IPS-20b (cell line): ENCODE measurements around the gene AMOTL1.
"Not testable (repeated sequence)": the region's sequence is repeated elsewhere in the genome, so short reads cannot be mapped to it uniquely, and the experiment has no call there.

Experiments used
- H3K27ac ChIP-seq: one replicate; pipeline ENCODE4 v1.5.1; 2013; ENCODE audit warnings: low read length
- H3K27me3 ChIP-seq: 2 replicates; pipeline ENCODE4 v1.6.1; 2013; ENCODE audit warnings: mild to moderate bottlenecking, low read length, inconsistent platforms; ENCODE audit not compliant: insufficient read depth
- H3K36me3 ChIP-seq: 2 replicates; pipeline ENCODE4 v1.6.1; 2013; ENCODE audit warnings: low read depth, mild to moderate bottlenecking, inconsistent platforms, low read length, moderate library complexity; ENCODE audit not compliant: insufficient read depth
- H3K4me1 ChIP-seq: 2 replicates; pipeline ENCODE4 v1.6.1; 2013; ENCODE audit warnings: mild to moderate bottlenecking, control low read depth, inconsistent platforms, low read length, moderate library complexity; ENCODE audit not compliant: insufficient read depth
- H3K4me3 ChIP-seq: 2 replicates; pipeline ENCODE4 v1.5.1; 2013; ENCODE audit warnings: mild to moderate bottlenecking, low read length, inconsistent platforms
- H3K9ac ChIP-seq: 2 replicates; pipeline ENCODE4 v1.6.1; 2013; ENCODE audit warnings: low read depth, mild to moderate bottlenecking, inconsistent platforms, low read length, moderate library complexity
- H3K9me3 ChIP-seq: 2 replicates; pipeline ENCODE4 v1.6.1; 2013; ENCODE audit warnings: mild to moderate bottlenecking, low read depth, low read length, inconsistent platforms; ENCODE audit not compliant: insufficient read depth

The AMOTL1 gene

GRCh38 chr11:94853288-94853687 lies 85.1 kb downstream of the AMOTL1 start:
- H3K9ac ChIP-seq, H3K27me3 ChIP-seq, H3K27ac ChIP-seq, H3K4me1 ChIP-seq, H3K4me3 ChIP-seq, H3K9me3 ChIP-seq: not testable (repeated sequence)
- H3K36me3 ChIP-seq = peaks cover 78% of the 10 kb centered on the region

GRCh38 chr11:94853836-94854235 lies 85.7 kb downstream of the AMOTL1 start:
- H3K4me3 ChIP-seq = no peak overlapping the region
- no peaks in the 10 kb centered on the region for H3K4me1 ChIP-seq
- H3K9me3 ChIP-seq = no peaks in the 10 kb centered on the region
- H3K36me3 ChIP-seq = peaks cover 84% of the 10 kb centered on the region
- H3K27ac ChIP-seq = no peak overlapping the region
- no peak overlapping the region for H3K9ac ChIP-seq
- H3K27me3 ChIP-seq = no peaks in the 10 kb centered on the region

- no peaks in the 10 kb centered on the region for H3K27me3 ChIP-seq
- H3K36me3 ChIP-seq = peaks cover 93% of the 10 kb centered on the region
- no peaks in the 10 kb centered on the region for H3K9me3 ChIP-seq
- no peak overlapping the region for H3K4me3 ChIP-seq
- no peak overlapping the region for H3K27ac ChIP-seq
- H3K9ac ChIP-seq = no peak overlapping the region
- H3K4me1 ChIP-seq = no peaks in the 10 kb centered on the region
Observed at GRCh38 chr11:94854770-94855633, 86.8 kb downstream of the AMOTL1 start.

GRCh38 chr11:94855666-94856065 lies 87.5 kb downstream of the AMOTL1 start:
- Histone ChIP-seq H3K4me3 (no peak overlapping the region), H3K9ac (no peak overlapping the region), H3K27ac (no peak overlapping the region), H3K4me1 (no peaks in the 10 kb centered on the region), H3K9me3 (no peaks in the 10 kb centered on the region), H3K36me3 (peaks cover 93% of the 10 kb centered on the region), H3K27me3 (no peaks in the 10 kb centered on the region)

GRCh38 chr11:94856443-94856842 lies 88.3 kb downstream of the AMOTL1 start:
- no peak overlapping the region for H3K4me3 ChIP-seq
- H3K27ac ChIP-seq = no peak overlapping the region
- H3K9ac ChIP-seq = no peak overlapping the region
- no peaks in the 10 kb centered on the region for H3K9me3 ChIP-seq
- H3K27me3 ChIP-seq = no peaks in the 10 kb centered on the region
- no peaks in the 10 kb centered on the region for H3K4me1 ChIP-seq
- peaks cover 94% of the 10 kb centered on the region for H3K36me3 ChIP-seq

- Histone ChIP-seq H3K27me3 (no peaks in the 10 kb centered on the region), H3K9me3 (no peaks in the 10 kb centered on the region), H3K4me3 (no peak overlapping the region), H3K27ac (no peak overlapping the region), H3K36me3 (peaks cover 92% of the 10 kb centered on the region), H3K4me1 (no peaks in the 10 kb centered on the region), H3K9ac (no peak overlapping the region)
Observed at GRCh38 chr11:94857337-94857736, 89.2 kb downstream of the AMOTL1 start.

GRCh38 chr11:94858012-94858705 lies 90.0 kb downstream of the AMOTL1 start:
- H3K27ac ChIP-seq = no peak overlapping the region
- no peaks in the 10 kb centered on the region for H3K27me3 ChIP-seq
- peaks cover 89% of the 10 kb centered on the region for H3K36me3 ChIP-seq
- H3K9ac ChIP-seq = no peak overlapping the region
- H3K9me3 ChIP-seq = no peaks in the 10 kb centered on the region
- H3K4me3 ChIP-seq = no peak overlapping the region
- H3K4me1 ChIP-seq = no peaks in the 10 kb centered on the region

- H3K4me1 ChIP-seq = no peaks in the 10 kb centered on the region
- no peaks in the 10 kb centered on the region for H3K9me3 ChIP-seq
- no peak overlapping the region for H3K4me3 ChIP-seq
- H3K27ac ChIP-seq = no peak overlapping the region
- peaks cover 82% of the 10 kb centered on the region for H3K36me3 ChIP-seq
- no peaks in the 10 kb centered on the region for H3K27me3 ChIP-seq
- H3K9ac ChIP-seq = no peak overlapping the region
Observed at GRCh38 chr11:94860333-94860732, 92.2 kb downstream of the AMOTL1 start.

GRCh38 chr11:94861306-94861845 lies 93.2 kb downstream of the AMOTL1 start:
- Histone ChIP-seq H3K4me1 (no peaks in the 10 kb centered on the region), H3K9ac (no peak overlapping the region), H3K27ac (no peak overlapping the region), H3K4me3 (no peak overlapping the region), H3K9me3 (no peaks in the 10 kb centered on the region), H3K27me3 (no peaks in the 10 kb centered on the region), H3K36me3 (peaks cover 82% of the 10 kb centered on the region)

- Histone ChIP-seq H3K27ac (no peak overlapping the region), H3K9me3 (no peaks in the 10 kb centered on the region), H3K4me1 (peaks cover 6% of the 10 kb centered on the region; the same call in 1 of the 2 replicates), H3K27me3 (no peaks in the 10 kb centered on the region), H3K36me3 (peaks cover 79% of the 10 kb centered on the region), H3K4me3 (no peak overlapping the region), H3K9ac (no peak overlapping the region)
Observed at GRCh38 chr11:94862926-94863880, 95.0 kb downstream of the AMOTL1 start.

GRCh38 chr11:94864506-94865045 lies 96.4 kb downstream of the AMOTL1 start:
- Histone ChIP-seq H3K9ac (no peak overlapping the region), H3K4me3 (no peak overlapping the region), H3K9me3 (no peaks in the 10 kb centered on the region), H3K27ac (no peak overlapping the region), H3K27me3 (no peaks in the 10 kb centered on the region), H3K36me3 (peaks cover 79% of the 10 kb centered on the region), H3K4me1 (peaks cover 6% of the 10 kb centered on the region; the same call in 1 of the 2 replicates)
